ENCODE data around the gene ZYG11A.

- no peak for TF ChIP-seq CTCF (IDR thresholded peaks at IDR 0.05)
- no peak for TF ChIP-seq POLR2A (IDR thresholded peaks at IDR 0.05)
Measured at GRCh38 chr1:52907812-52908153, 65.2 kb downstream of the ZYG11A start.
